Bronchial epithelial cell (primary cell): ENCODE data around the gene ELANE. TPM values are rescaled to one million over a fixed set of nuclear protein-coding genes. Genes with fewer than 3 reads are reported as not detected.
"Not testable (repeated sequence)": the region's sequence is repeated elsewhere in the genome, so short reads cannot be mapped to it uniquely, and the experiment has no call there.

Experiments used
- DNase-seq: peaks from one replicate; pipeline ENCODE4 v3.0.0-alpha.2; 2010; ENCODE audit warnings: low read depth
- FAIRE-seq: peaks from 2 replicates; lab custom pipeline; 2011; peaks lifted over from hg19 to GRCh38; lab: Jason Lieb, UNC
- H3K27me3 ChIP-seq: 2 replicates; pipeline ENCODE4 v1.5.1; 2011; ENCODE audit warnings: low read length; ENCODE audit not compliant: control insufficient read depth, insufficient read depth
- H3K36me3 ChIP-seq: 2 replicates; pipeline ENCODE4 v1.5.1; 2011; ENCODE audit warnings: low read length; ENCODE audit not compliant: control insufficient read depth, insufficient read depth
- H3K4me3 ChIP-seq: 2 replicates; pipeline ENCODE4 v1.5.1; 2011; ENCODE audit warnings: mild to moderate bottlenecking, low read depth, low read length, control low read depth
- CTCF ChIP-seq: IDR thresholded peaks from 2 replicates; pipeline ENCODE4 v1.5.1; 2011; ENCODE audit warnings: mild to moderate bottlenecking, moderate library complexity, low read length, control low read depth, inconsistent platforms; ENCODE audit not compliant: insufficient read depth, severe bottlenecking
- total RNA-seq: library from RNA; depleted of rRNA; stranded (reverse); fragments of >200 nt; gene quantifications from 2 replicates; pipeline ENCODE4 v1.2.1, GENCODE V29; 2014

ELANE gene
- total RNA-seq, 1 donor from 2014 or later, result not detected

GRCh38 chr19:850221-850978 is 1.7 kb upstream of the ELANE start:
- no peak for FAIRE-seq
- peaks cover 1% of the 10 kb centered on the region for H3K27me3 ChIP-seq
- DNase-seq, result no peak

GRCh38 chr19:850979-851335 is 1.1 kb upstream of the ELANE start:
- FAIRE-seq (no peak), DNase-seq (no peak)
- no peak for TF ChIP-seq CTCF
- H3K36me3 ChIP-seq, result no peaks in the 10 kb centered on the region
- H3K27me3 ChIP-seq, result peaks cover 1% of the 10 kb centered on the region
- no peak overlapping the region for H3K4me3 ChIP-seq

More at GRCh38 chr19:850221-850978, 1.7 kb upstream of the ELANE start:
- Histone ChIP-seq H3K36me3 (no peaks in the 10 kb centered on the region), H3K4me3 (no peak overlapping the region)
- TF ChIP-seq CTCF, result no peak

- H3K27me3 ChIP-seq, result no peaks in the 10 kb centered on the region
- TF ChIP-seq CTCF, result no peak
- FAIRE-seq, result no peak
These were observed 997 bp downstream of the ELANE start for GRCh38 chr19:853014-853585.

GRCh38 chr19:853614-854220 is 1.6 kb downstream of the ELANE start:
- not testable (repeated sequence) for H3K36me3 ChIP-seq, DNase-seq, H3K27me3 ChIP-seq, H3K4me3 ChIP-seq, FAIRE-seq

More at GRCh38 chr19:853014-853585, 997 bp downstream of the ELANE start:
- H3K4me3 ChIP-seq, result no peak overlapping the region
- no peaks in the 10 kb centered on the region for H3K36me3 ChIP-seq
- DNase-seq, result no peak

- no peak for TF ChIP-seq CTCF
- DNase-seq (no peak), FAIRE-seq (no peak)
- Histone ChIP-seq H3K36me3 (no peaks in the 10 kb centered on the region), H3K4me3 (no peak overlapping the region), H3K27me3 (no peaks in the 10 kb centered on the region)
These were observed 2.4 kb downstream of the ELANE start for GRCh38 chr19:854549-854948.

GRCh38 chr19:855142-855541 is 3.0 kb downstream of the ELANE start:
- no peaks in the 10 kb centered on the region for H3K36me3 ChIP-seq
- no peaks in the 10 kb centered on the region for H3K27me3 ChIP-seq
- FAIRE-seq (no peak), DNase-seq (no peak)
- H3K4me3 ChIP-seq, result no peak overlapping the region
- no peak for TF ChIP-seq CTCF
